OCI-M1 (cell line): ENCODE measurements around the gene PLA2G3.

Experiments used
- DNase-seq: peaks from one replicate; lab custom pipeline; 2025; lab: John Stamatoyannopoulos, UW

The PLA2G3 gene

GRCh38 chr22:31148488-31148887 is 8.2 kb upstream of the PLA2G3 start:
- DNase-seq: no peak

- no peak for DNase-seq
Measured at GRCh38 chr22:31144223-31144622, 3.9 kb upstream of the PLA2G3 start.

GRCh38 chr22:31143537-31143936 is 3.2 kb upstream of the PLA2G3 start:
- DNase-seq: no peak

GRCh38 chr22:31143038-31143437 is 2.7 kb upstream of the PLA2G3 start:
- DNase-seq: no peak

GRCh38 chr22:31142285-31142684 is 2.0 kb upstream of the PLA2G3 start:
- no peak for DNase-seq

GRCh38 chr22:31141551-31141950 is 1.2 kb upstream of the PLA2G3 start:
- no peak for DNase-seq

GRCh38 chr22:31140746-31141145 is 438 bp upstream of the PLA2G3 start:
- DNase-seq: no peak

GRCh38 chr22:31139066-31139465 is 1.2 kb downstream of the PLA2G3 start:
- no peak for DNase-seq

GRCh38 chr22:31138126-31138525 is 2.2 kb downstream of the PLA2G3 start:
- no peak for DNase-seq

GRCh38 chr22:31137721-31138120 is 2.6 kb downstream of the PLA2G3 start:
- DNase-seq: no peak

- DNase-seq: no peak
Measured at GRCh38 chr22:31136711-31137110, 3.6 kb downstream of the PLA2G3 start.

- DNase-seq: no peak
Measured at GRCh38 chr22:31136155-31136554, 4.2 kb downstream of the PLA2G3 start.

GRCh38 chr22:31135706-31136105 is 4.6 kb downstream of the PLA2G3 start:
- DNase-seq: no peak

GRCh38 chr22:31134688-31135087 is 5.6 kb downstream of the PLA2G3 start:
- no peak for DNase-seq

GRCh38 chr22:31133911-31134310 is 6.4 kb downstream of the PLA2G3 start:
- no peak for DNase-seq

- DNase-seq: peak; percentile 20
Measured at GRCh38 chr22:31130873-31131272, 9.4 kb downstream of the PLA2G3 start.

- DNase-seq: no peak
Measured at GRCh38 chr22:31128156-31128555, 12.2 kb downstream of the PLA2G3 start.

- peak; percentile 9 for DNase-seq
Measured at GRCh38 chr22:31127181-31127772, 13.0 kb downstream of the PLA2G3 start.

GRCh38 chr22:31126869-31127175 is 13.5 kb downstream of the PLA2G3 start:
- no peak for DNase-seq

- DNase-seq: no peak
Measured at GRCh38 chr22:31126128-31126868, 14.0 kb downstream of the PLA2G3 start.

GRCh38 chr22:31125521-31126117 is 14.7 kb downstream of the PLA2G3 start:
- no peak for DNase-seq

GRCh38 chr22:31124811-31125465 is 15.4 kb downstream of the PLA2G3 start:
- DNase-seq: no peak

GRCh38 chr22:31124290-31124689 is 16.0 kb downstream of the PLA2G3 start:
- no peak for DNase-seq
